ENCODE results near the gene ASH1L.

Gene ASH1L

DNA sequence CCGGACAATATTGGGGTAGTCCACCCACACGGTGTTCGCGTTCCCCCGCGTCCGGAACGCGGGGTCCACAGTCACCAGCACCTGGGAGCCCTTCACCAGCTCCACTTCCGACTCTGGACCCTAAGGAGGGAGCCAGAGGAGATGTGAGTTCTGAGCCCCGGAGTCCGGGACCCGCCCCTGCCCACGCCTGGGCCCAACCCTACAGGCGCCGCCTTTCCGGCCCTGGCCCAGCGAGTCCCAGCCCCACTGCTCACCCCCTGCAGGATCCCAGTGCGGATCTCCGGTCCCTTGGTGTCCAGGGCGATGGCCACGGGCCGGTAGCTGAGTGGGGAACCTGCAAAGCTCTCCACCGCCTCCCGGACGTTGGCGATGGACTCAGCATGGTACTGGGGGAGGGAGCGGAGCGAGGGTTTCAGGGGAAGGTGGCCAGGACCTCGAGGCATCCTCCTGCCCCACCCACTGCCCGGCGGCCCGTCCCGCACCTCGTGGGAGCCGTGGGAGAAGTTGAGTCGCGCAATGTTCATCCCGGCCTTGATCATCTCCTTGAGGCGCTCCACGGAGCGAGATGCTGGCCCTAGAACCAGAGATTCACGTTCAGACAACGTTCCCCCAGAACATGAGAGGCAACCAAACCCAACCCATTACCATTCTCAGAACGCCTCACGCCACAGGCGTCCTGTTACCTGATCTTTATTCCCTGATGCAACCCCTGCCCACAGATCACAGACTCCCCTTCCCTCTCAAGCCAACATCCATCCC lies 267.2 kb downstream of the ASH1L start:
- Histone ChIP-seq H3K27ac (ENCODE audit: extremely low read depth, low read depth, low read length) (no peak overlapping the region), H3K4me3 (ENCODE audit: low read depth, low read length) (no peak overlapping the region), H3K36me3 (ENCODE audit: control insufficient read depth in 2 of 2, insufficient read depth in 1 of 2, low read length in 2 of 2) (no peaks in the 10 kb centered on the region), H3K4me1 (ENCODE audit: control insufficient read depth, insufficient read depth, low read length) (no peaks in the 10 kb centered on the region), H3K9me3 (ENCODE audit: control insufficient read depth, insufficient read depth, low read depth, low read length) (no peaks in the 10 kb centered on the region)
- TF ChIP-seq SCRT2 (tag by site-specific recombination; IDR thresholded peaks at IDR 0.05) (no peak), ZNF133 (tag by site-specific recombination; IDR thresholded peaks at IDR 0.05) (no peak), ZNF23 (tag by site-specific recombination; IDR thresholded peaks at IDR 0.05; ENCODE audit: borderline replicate concordance) (no peak), KLF1 (tag by site-specific recombination; IDR thresholded peaks at IDR 0.05) (peak; percentile 34; the same call in 1 of the 2 replicates), ZNF354C (tag by site-specific recombination; IDR thresholded peaks at IDR 0.05; ENCODE audit: borderline replicate concordance, low read depth) (no peak), ZNF560 (tag by site-specific recombination; IDR thresholded peaks at IDR 0.05; ENCODE audit: borderline replicate concordance) (no peak), ZNF16 (tag by site-specific recombination; IDR thresholded peaks at IDR 0.05; ENCODE audit: low read depth) (no peak), ZBTB20 (tag by site-specific recombination; IDR thresholded peaks at IDR 0.05) (no peak)
- CTCF ChIA-PET: no interaction called here
- POLR2A ChIA-PET: interaction anchor here (0.6 kb wide), 1 partner anchor 29 kb away, joined by 3 read pairs; no protein-coding TSS in a partner anchor

DNA sequence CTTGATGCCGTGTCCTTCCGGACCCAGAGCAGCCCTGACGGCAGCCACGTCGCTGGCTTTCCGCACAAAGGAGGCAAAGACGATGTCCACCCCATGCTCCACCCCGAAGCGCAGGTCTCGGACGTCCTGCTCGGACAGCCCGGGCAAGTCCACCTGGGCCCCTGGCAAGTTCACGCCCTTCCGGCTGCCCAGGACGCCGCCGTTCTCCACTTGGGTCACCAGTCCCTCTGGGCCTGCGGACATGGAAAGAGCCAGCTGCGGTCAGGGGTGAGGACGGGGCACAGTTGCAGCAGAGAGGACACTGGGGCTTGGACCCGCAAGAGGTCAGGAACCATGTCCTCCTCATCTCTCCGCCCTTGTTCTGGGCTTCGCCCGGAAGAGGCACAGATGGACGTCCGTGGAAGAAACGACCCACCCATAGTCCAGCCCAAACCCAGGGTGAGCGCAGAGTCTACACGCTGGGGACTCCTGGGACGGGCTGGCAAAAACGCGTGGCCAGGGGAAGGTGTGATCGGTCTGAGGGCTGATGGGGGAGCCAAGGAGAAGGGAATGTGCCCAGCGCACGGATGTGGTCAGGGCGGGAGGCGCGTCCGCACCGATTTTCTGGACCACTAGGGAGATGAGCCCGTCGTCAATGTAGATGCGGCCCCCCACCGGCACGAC lies 268.0 kb downstream of the ASH1L start:
- Histone ChIP-seq H3K4me1 (ENCODE audit: control insufficient read depth, insufficient read depth, low read length) (no peaks in the 10 kb centered on the region), H3K9me3 (ENCODE audit: control insufficient read depth, insufficient read depth, low read depth, low read length) (no peaks in the 10 kb centered on the region), H3K4me3 (ENCODE audit: low read depth, low read length) (no peak overlapping the region), H3K36me3 (ENCODE audit: control insufficient read depth in 2 of 2, insufficient read depth in 1 of 2, low read length in 2 of 2) (no peaks in the 10 kb centered on the region), H3K27ac (ENCODE audit: extremely low read depth, low read depth, low read length) (no peak overlapping the region)
- ChIA-PET CTCF (no interaction called here), POLR2A (no interaction called here)
- TF ChIP-seq, protein P1, sequence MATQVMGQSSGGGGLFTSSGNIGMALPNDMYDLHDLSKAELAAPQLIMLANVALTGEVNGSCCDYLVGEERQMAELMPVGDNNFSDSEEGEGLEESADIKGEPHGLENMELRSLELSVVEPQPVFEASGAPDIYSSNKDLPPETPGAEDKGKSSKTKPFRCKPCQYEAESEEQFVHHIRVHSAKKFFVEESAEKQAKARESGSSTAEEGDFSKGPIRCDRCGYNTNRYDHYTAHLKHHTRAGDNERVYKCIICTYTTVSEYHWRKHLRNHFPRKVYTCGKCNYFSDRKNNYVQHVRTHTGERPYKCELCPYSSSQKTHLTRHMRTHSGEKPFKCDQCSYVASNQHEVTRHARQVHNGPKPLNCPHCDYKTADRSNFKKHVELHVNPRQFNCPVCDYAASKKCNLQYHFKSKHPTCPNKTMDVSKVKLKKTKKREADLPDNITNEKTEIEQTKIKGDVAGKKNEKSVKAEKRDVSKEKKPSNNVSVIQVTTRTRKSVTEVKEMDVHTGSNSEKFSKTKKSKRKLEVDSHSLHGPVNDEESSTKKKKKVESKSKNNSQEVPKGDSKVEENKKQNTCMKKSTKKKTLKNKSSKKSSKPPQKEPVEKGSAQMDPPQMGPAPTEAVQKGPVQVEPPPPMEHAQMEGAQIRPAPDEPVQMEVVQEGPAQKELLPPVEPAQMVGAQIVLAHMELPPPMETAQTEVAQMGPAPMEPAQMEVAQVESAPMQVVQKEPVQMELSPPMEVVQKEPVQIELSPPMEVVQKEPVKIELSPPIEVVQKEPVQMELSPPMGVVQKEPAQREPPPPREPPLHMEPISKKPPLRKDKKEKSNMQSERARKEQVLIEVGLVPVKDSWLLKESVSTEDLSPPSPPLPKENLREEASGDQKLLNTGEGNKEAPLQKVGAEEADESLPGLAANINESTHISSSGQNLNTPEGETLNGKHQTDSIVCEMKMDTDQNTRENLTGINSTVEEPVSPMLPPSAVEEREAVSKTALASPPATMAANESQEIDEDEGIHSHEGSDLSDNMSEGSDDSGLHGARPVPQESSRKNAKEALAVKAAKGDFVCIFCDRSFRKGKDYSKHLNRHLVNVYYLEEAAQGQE (tag by site-specific recombination; IDR thresholded peaks at IDR 0.05): no peak
- TF ChIP-seq ZNF610 (tag by site-specific recombination; IDR thresholded peaks at IDR 0.05; ENCODE audit: borderline replicate concordance) (no peak), EGR2 (tag by site-specific recombination; IDR thresholded peaks at IDR 0.05; ENCODE audit: low read depth) (no peak), ZBTB17 (tag by site-specific recombination; IDR thresholded peaks at IDR 0.05) (no peak), ZNF121 (tag by site-specific recombination; IDR thresholded peaks at IDR 0.05) (no peak), ZNF23 (tag by site-specific recombination; IDR thresholded peaks at IDR 0.05; ENCODE audit: borderline replicate concordance) (no peak), MZF1 (tag by site-specific recombination; IDR thresholded peaks at IDR 0.05; ENCODE audit: borderline replicate concordance) (no peak), ZNF785 (tag by site-specific recombination; IDR thresholded peaks at IDR 0.05) (no peak)
- TF ChIP-seq, protein P2, sequence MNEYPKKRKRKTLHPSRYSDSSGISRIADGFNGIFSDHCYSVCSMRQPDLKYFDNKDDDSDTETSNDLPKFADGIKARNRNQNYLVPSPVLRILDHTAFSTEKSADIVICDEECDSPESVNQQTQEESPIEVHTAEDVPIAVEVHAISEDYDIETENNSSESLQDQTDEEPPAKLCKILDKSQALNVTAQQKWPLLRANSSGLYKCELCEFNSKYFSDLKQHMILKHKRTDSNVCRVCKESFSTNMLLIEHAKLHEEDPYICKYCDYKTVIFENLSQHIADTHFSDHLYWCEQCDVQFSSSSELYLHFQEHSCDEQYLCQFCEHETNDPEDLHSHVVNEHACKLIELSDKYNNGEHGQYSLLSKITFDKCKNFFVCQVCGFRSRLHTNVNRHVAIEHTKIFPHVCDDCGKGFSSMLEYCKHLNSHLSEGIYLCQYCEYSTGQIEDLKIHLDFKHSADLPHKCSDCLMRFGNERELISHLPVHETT (tag by site-specific recombination; IDR thresholded peaks at IDR 0.05): no peak
- TF ChIP-seq, protein P3, sequence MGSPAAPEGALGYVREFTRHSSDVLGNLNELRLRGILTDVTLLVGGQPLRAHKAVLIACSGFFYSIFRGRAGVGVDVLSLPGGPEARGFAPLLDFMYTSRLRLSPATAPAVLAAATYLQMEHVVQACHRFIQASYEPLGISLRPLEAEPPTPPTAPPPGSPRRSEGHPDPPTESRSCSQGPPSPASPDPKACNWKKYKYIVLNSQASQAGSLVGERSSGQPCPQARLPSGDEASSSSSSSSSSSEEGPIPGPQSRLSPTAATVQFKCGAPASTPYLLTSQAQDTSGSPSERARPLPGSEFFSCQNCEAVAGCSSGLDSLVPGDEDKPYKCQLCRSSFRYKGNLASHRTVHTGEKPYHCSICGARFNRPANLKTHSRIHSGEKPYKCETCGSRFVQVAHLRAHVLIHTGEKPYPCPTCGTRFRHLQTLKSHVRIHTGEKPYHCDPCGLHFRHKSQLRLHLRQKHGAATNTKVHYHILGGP (tag by site-specific recombination; IDR thresholded peaks at IDR 0.05): no peak
- TF ChIP-seq, protein P4, sequence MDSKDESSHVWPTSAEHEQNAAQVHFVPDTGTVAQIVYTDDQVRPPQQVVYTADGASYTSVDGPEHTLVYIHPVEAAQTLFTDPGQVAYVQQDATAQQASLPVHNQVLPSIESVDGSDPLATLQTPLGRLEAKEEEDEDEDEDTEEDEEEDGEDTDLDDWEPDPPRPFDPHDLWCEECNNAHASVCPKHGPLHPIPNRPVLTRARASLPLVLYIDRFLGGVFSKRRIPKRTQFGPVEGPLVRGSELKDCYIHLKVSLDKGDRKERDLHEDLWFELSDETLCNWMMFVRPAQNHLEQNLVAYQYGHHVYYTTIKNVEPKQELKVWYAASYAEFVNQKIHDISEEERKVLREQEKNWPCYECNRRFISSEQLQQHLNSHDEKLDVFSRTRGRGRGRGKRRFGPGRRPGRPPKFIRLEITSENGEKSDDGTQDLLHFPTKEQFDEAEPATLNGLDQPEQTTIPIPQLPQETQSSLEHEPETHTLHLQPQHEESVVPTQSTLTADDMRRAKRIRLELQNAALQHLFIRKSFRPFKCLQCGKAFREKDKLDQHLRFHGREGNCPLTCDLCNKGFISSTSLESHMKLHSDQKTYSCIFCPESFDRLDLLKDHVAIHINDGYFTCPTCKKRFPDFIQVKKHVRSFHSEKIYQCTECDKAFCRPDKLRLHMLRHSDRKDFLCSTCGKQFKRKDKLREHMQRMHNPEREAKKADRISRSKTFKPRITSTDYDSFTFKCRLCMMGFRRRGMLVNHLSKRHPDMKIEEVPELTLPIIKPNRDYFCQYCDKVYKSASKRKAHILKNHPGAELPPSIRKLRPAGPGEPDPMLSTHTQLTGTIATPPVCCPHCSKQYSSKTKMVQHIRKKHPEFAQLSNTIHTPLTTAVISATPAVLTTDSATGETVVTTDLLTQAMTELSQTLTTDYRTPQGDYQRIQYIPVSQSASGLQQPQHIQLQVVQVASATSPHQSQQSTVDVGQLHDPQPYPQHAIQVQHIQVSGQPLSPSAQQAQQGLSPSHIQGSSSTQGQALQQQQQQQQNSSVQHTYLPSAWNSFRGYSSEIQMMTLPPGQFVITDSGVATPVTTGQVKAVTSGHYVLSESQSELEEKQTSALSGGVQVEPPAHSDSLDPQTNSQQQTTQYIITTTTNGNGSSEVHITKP (tag by site-specific recombination; IDR thresholded peaks at IDR 0.05): no peak
- TF ChIP-seq, protein P5, sequence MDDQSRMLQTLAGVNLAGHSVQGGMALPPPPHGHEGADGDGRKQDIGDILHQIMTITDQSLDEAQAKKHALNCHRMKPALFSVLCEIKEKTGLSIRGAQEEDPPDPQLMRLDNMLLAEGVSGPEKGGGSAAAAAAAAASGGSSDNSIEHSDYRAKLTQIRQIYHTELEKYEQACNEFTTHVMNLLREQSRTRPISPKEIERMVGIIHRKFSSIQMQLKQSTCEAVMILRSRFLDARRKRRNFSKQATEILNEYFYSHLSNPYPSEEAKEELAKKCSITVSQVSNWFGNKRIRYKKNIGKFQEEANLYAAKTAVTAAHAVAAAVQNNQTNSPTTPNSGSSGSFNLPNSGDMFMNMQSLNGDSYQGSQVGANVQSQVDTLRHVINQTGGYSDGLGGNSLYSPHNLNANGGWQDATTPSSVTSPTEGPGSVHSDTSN (CRISPR knock-in tag; IDR thresholded peaks at IDR 0.05): no peak
